Right lobe of liver (tissue), 4 donors: ENCODE results near the gene RIT1.
"Not testable (repeated sequence)": the region's sequence is repeated elsewhere in the genome, so short reads cannot be mapped to it uniquely, and the experiment has no call there.

ENCODE experiments used
- CTCF ChIP-seq, 4 donors: fragments of 200-600 bp in 3 of 4; fragments of 450-650 bp in 1 of 4; IDR thresholded peaks; one replicate each; pipeline versions ENCODE4 v1.5.1 to v1.8.0; 2016 to 2022; ENCODE audit warnings: antibody characterized with exemption in 4 of 4, mild to moderate bottlenecking in 2 of 4
- POLR2A ChIP-seq: fragments of 450-650 bp; IDR thresholded peaks from one replicate; pipeline ENCODE4 v1.6.1; 2017; ENCODE audit warnings: antibody characterized with exemption, mild to moderate bottlenecking
- donor health status: DM: no; HTN: no; CAD: no.
- donor health status: DM: no; HTN: no; CAD: no.
- donor health status: DM: no; HTN: yes; CAD: no.

DNA sequence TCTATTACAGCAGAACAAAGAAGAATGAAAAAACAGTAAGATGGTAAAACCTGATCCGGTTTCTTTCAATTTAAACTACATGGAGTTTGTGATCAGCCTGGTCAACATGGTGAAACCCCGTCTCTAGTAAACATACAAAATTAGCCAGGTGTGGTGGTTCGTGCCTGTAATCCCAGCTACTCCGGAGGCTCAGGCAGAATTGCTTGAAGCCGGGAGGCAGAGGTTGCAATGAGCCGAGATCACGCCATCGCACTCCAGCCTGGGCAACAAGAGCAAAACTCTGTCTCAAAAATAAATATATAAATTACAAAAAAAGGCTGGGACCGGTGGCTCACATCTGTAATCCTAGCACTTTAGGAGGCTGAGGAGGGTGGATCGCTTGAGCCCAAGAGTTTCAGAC is 19.6 kb upstream of the RIT1 start:
- not testable (repeated sequence) for TF ChIP-seq CTCF (IDR thresholded peaks at IDR 0.05); POLR2A
